GM10248 (cell line): ENCODE measurements around the gene HGFAC.

Experiments used
- CTCF ChIA-PET: fragments of 300-600 bp; sonication (Branson Sonifier 250); formaldehyde crosslinking; extraction: SDS; loops from one replicate; lab custom pipeline; 2021; ENCODE audit warnings: antibody characterized with exemption; lab: Yijun Ruan, JAX
- POLR2A ChIA-PET: fragments of 350-650 bp; sonication (Branson Sonifier 250); formaldehyde crosslinking; extraction: SDS; loops from one replicate; lab custom pipeline; 2020; ENCODE audit warnings: antibody characterized with exemption; lab: Yijun Ruan, JAX
- DNase-seq: peaks from one replicate; pipeline ENCODE4 v3.0.0; 2012; ENCODE audit errors: extremely low spot score
- CTCF ChIP-seq: IDR thresholded peaks from 2 replicates; pipeline ENCODE4 v1.5.1; 2012; ENCODE audit warnings: mild to moderate bottlenecking, low read depth; ENCODE audit errors: extremely low read depth, missing control alignments, control extremely low read depth

The HGFAC gene

GRCh38 chr4:3399277-3400194 lies 42.2 kb upstream of the HGFAC start:
- TF ChIP-seq CTCF = no peak
- DNase-seq = no peak
- POLR2A ChIA-PET = no interaction called here
- CTCF ChIA-PET = no interaction called here

GRCh38 chr4:3401436-3402171 lies 40.2 kb upstream of the HGFAC start:
- no peak for TF ChIP-seq CTCF
- CTCF ChIA-PET = interaction anchor here (1.0 kb wide), 1 partner anchor 12 kb away, joined by 3 read pairs; no protein-coding TSS in a partner anchor
- DNase-seq = no peak
- POLR2A ChIA-PET = no interaction called here

- ChIA-PET CTCF (interaction anchor here (2.3 kb wide), 1 partner anchor 56 kb away, joined by 8 read pairs; no protein-coding TSS in a partner anchor), POLR2A (no interaction called here)
- DNase-seq = no peak
- no peak for TF ChIP-seq CTCF
These were observed 39.0 kb upstream of the HGFAC start for GRCh38 chr4:3402491-3403347.

- no peak for TF ChIP-seq CTCF
- POLR2A ChIA-PET = no interaction called here
- DNase-seq = no peak
- CTCF ChIA-PET = interaction anchor here (1.1 to 2.3 kb wide), 3 partner anchors 12 to 77 kb away, joined by 3 to 8 read pairs (median 5); no protein-coding TSS in a partner anchor
These were observed 38.3 kb upstream of the HGFAC start for GRCh38 chr4:3403348-3403906.

GRCh38 chr4:3404546-3404945 lies 37.2 kb upstream of the HGFAC start:
- DNase-seq = no peak
- ChIA-PET POLR2A (no interaction called here), CTCF (interaction anchor here (1.1 to 2.3 kb wide), 3 partner anchors 13 to 76 kb away, joined by 3 to 8 read pairs (median 5); no protein-coding TSS in a partner anchor)
- no peak for TF ChIP-seq CTCF

- POLR2A ChIA-PET = no interaction called here
- TF ChIP-seq CTCF = no peak
- no peak for DNase-seq
- CTCF ChIA-PET = interaction anchor here (1.0 to 1.8 kb wide), 2 partner anchors 13 kb away, joined by 4 to 5 read pairs; no protein-coding TSS in a partner anchor
These were observed 36.6 kb upstream of the HGFAC start for GRCh38 chr4:3405176-3405575.
